GM23338 (cell line): ENCODE measurements around the gene HSPG2. TPM values are rescaled to one million over a fixed set of nuclear protein-coding genes. Genes with fewer than 3 reads are reported as not detected.

ENCODE experiments used
- ATAC-seq: fragments of 200-7000 bp; cut with Tn5 transposase; 3 replicates; pipeline ENCODE4 v1.9.1; 2020
- DNase-seq: peaks from one replicate; pipeline ENCODE4 v3.0.0-alpha.2; 2015; ENCODE audit warnings: low spot score
- H2AFZ ChIP-seq: fragments of 200-600 bp; sonication (generic); 2 replicates; pipeline ENCODE4 v1.8.0; 2016; ENCODE audit warnings: antibody characterized with exemption, mild to moderate bottlenecking, moderate library complexity
- H3F3A ChIP-seq: fragments of 200-600 bp; sonication (generic); replicated peaks from 2 replicates; pipeline ENCODE4 v1.8.0; 2017; ENCODE audit warnings: antibody characterized with exemption, mixed run types, low read depth
- H3K27ac ChIP-seq: fragments of 200-600 bp; sonication (generic); 2 replicates; pipeline ENCODE4 v1.6.1; 2016; ENCODE audit warnings: low read depth
- H3K27me3 ChIP-seq: fragments of 200-600 bp; sonication (generic); 2 replicates; pipeline ENCODE4 v1.8.0; 2016; ENCODE audit warnings: mild to moderate bottlenecking, mixed run types, moderate library complexity; ENCODE audit not compliant: insufficient read depth
- H3K36me3 ChIP-seq: fragments of 200-600 bp; sonication (generic); 2 replicates; pipeline ENCODE4 v1.8.0; 2016; ENCODE audit warnings: mild to moderate bottlenecking; ENCODE audit not compliant: insufficient read depth
- H3K4me1 ChIP-seq: fragments of 200-600 bp; sonication (generic); 2 replicates; pipeline ENCODE4 v1.8.0; 2016; ENCODE audit warnings: mild to moderate bottlenecking, moderate library complexity; ENCODE audit not compliant: insufficient read depth
- H3K4me2 ChIP-seq: fragments of 200-600 bp; sonication (generic); 2 replicates; pipeline ENCODE4 v1.7.1; 2017; ENCODE audit warnings: mixed run types
- H3K4me3 ChIP-seq: fragments of 200-600 bp; sonication (generic); 2 replicates; pipeline ENCODE4 v1.6.1; 2016; ENCODE audit warnings: mixed run types
- H3K79me2 ChIP-seq: fragments of 200-600 bp; sonication (generic); replicated peaks from 2 replicates; pipeline ENCODE4 v1.8.0; 2017; ENCODE audit warnings: mild to moderate bottlenecking; ENCODE audit not compliant: insufficient read depth
- H3K9me2 ChIP-seq: fragments of 200-600 bp; sonication (generic); 2 replicates; pipeline ENCODE4 v1.8.0; 2017; ENCODE audit not compliant: insufficient read depth
- H4K20me1 ChIP-seq: fragments of 200-600 bp; sonication (generic); replicated peaks from 2 replicates; pipeline ENCODE4 v1.8.0; 2017; ENCODE audit warnings: mild to moderate bottlenecking; ENCODE audit not compliant: insufficient read depth
- H3K27ac Mint-ChIP-seq: 2 replicates; pipeline ENCODE4 v1.8.0; 2020; ENCODE audit warnings: inconsistent platforms, mild to moderate bottlenecking, moderate library complexity, mixed read lengths
- H3K27me3 Mint-ChIP-seq: 3 replicates; pipeline ENCODE4 v1.8.0; 2022; ENCODE audit warnings: low read depth, mild to moderate bottlenecking, moderate library complexity, mixed read lengths, inconsistent platforms; ENCODE audit not compliant: insufficient read depth, poor library complexity
- H3K36me3 Mint-ChIP-seq: 3 replicates; pipeline ENCODE4 v1.8.0; 2021; ENCODE audit warnings: low read depth, mild to moderate bottlenecking, inconsistent platforms, moderate library complexity, mixed read lengths
- H3K4me1 Mint-ChIP-seq: 3 replicates; pipeline ENCODE4 v1.8.0; 2020; ENCODE audit warnings: mild to moderate bottlenecking, inconsistent platforms, mixed read lengths
- H3K4me3 Mint-ChIP-seq: 3 replicates; pipeline ENCODE4 v1.8.0; 2021; ENCODE audit warnings: moderate library complexity, mild to moderate bottlenecking, inconsistent platforms, mixed read lengths
- H3K9me3 Mint-ChIP-seq: 3 replicates; pipeline ENCODE4 v1.8.0; 2020; ENCODE audit warnings: moderate library complexity, mild to moderate bottlenecking, inconsistent platforms, mixed read lengths
- CREB1 ChIP-seq: fragments of 250-450 bp; sonication (Bioruptor Pico); IDR thresholded peaks from 2 replicates; pipeline ENCODE4 v1.5.0; 2020; ENCODE audit warnings: low read depth, mild to moderate bottlenecking, moderate library complexity
- EZH2 ChIP-seq: fragments of 200-600 bp; sonication (generic); IDR thresholded peaks from one replicate; pipeline ENCODE4 v1.8.0; 2017; ENCODE audit warnings: antibody characterized with exemption, mild to moderate bottlenecking, low read depth; ENCODE audit not compliant: unreplicated experiment
- EZH2phosphoT487 ChIP-seq: fragments of 200-600 bp; sonication (generic); IDR thresholded peaks from one replicate; pipeline ENCODE4 v1.8.1; 2018; ENCODE audit warnings: antibody characterized with exemption; ENCODE audit not compliant: unreplicated experiment
- STAT1 ChIP-seq: IDR thresholded peaks from one replicate; pipeline ENCODE4 v1.6.1; 2016; ENCODE audit warnings: antibody characterized with exemption; ENCODE audit not compliant: unreplicated experiment
- ZNF114 ChIP-seq: fragments of 250-450 bp; sonication (Bioruptor Pico); IDR thresholded peaks from 2 replicates; pipeline ENCODE4 v1.5.0; 2020; ENCODE audit warnings: mild to moderate bottlenecking, moderate library complexity
- ZNF331 ChIP-seq: fragments of 250-450 bp; sonication (Bioruptor Pico); IDR thresholded peaks from 2 replicates; pipeline ENCODE4 v1.5.0; 2020; ENCODE audit warnings: low read depth, mild to moderate bottlenecking, moderate library complexity
- polyA plus RNA-seq: library from polyadenylated mRNA; unstranded; fragments of >200 nt; fragmentation: Nextera tagmentation; extraction: Ambion mirVana; gene quantifications from 2 replicates; pipeline ENCODE4 v1.2.1, GENCODE V29; 2016
- total RNA-seq: library from RNA; depleted of rRNA; stranded (reverse); fragments of >200 nt; shearing (Covaris generic); gene quantifications from 2 replicates; pipeline ENCODE4 v1.2.3, GENCODE V29; 2014
- TF ChIP-seq, protein P1 (sequence below): IDR thresholded peaks from 2 replicates; pipeline ENCODE4 v1.6.1; 2016; ENCODE audit warnings: antibody characterized with exemption
- TF ChIP-seq, protein P2 (sequence below): IDR thresholded peaks from one replicate; pipeline ENCODE4 v1.6.1; 2018; ENCODE audit warnings: antibody characterized with exemption; ENCODE audit not compliant: unreplicated experiment

Gene HSPG2
- total and polyA plus RNA-seq, 2 experiments from 2014 or later = 14.9 to 70.8 TPM

- Histone ChIP-seq H3K9me2 (no peaks in the 10 kb centered on the region), H3F3A (peaks cover 16% of the 10 kb centered on the region; the same call in 1 of the 2 replicates), H4K20me1 (no peaks in the 10 kb centered on the region), H2AFZ (no peak overlapping the region), H3K4me3 (no peak overlapping the region), H3K27me3 (peaks cover 5% of the 10 kb centered on the region; the same call in 1 of the 2 replicates), H3K4me2 (no peak overlapping the region), H3K4me1 (peaks cover 3% of the 10 kb centered on the region; the same call in 1 of the 2 replicates), H3K27ac (no peak overlapping the region), H3K79me2 (no peaks in the 10 kb centered on the region), H3K36me3 (no peaks in the 10 kb centered on the region)
- Mint-ChIP-seq H3K4me3 (no peak overlapping the region), H3K36me3 (peaks cover 3% of the 10 kb centered on the region; the same call in 2 of the 3 replicates), H3K27ac (no peak overlapping the region), H3K9me3 (no peaks in the 10 kb centered on the region; the same call in 2 of the 3 replicates), H3K27me3 (peaks cover 4% of the 10 kb centered on the region), H3K4me1 (peaks cover 17% of the 10 kb centered on the region)
- DNase-seq (no peak), ATAC-seq (no peak)
- TF ChIP-seq EZH2phosphoT487 (no peak), STAT1 (no peak)
- TF ChIP-seq, protein P1, sequence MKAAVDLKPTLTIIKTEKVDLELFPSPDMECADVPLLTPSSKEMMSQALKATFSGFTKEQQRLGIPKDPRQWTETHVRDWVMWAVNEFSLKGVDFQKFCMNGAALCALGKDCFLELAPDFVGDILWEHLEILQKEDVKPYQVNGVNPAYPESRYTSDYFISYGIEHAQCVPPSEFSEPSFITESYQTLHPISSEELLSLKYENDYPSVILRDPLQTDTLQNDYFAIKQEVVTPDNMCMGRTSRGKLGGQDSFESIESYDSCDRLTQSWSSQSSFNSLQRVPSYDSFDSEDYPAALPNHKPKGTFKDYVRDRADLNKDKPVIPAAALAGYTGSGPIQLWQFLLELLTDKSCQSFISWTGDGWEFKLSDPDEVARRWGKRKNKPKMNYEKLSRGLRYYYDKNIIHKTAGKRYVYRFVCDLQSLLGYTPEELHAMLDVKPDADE = no peak
- TF ChIP-seq, protein P2, sequence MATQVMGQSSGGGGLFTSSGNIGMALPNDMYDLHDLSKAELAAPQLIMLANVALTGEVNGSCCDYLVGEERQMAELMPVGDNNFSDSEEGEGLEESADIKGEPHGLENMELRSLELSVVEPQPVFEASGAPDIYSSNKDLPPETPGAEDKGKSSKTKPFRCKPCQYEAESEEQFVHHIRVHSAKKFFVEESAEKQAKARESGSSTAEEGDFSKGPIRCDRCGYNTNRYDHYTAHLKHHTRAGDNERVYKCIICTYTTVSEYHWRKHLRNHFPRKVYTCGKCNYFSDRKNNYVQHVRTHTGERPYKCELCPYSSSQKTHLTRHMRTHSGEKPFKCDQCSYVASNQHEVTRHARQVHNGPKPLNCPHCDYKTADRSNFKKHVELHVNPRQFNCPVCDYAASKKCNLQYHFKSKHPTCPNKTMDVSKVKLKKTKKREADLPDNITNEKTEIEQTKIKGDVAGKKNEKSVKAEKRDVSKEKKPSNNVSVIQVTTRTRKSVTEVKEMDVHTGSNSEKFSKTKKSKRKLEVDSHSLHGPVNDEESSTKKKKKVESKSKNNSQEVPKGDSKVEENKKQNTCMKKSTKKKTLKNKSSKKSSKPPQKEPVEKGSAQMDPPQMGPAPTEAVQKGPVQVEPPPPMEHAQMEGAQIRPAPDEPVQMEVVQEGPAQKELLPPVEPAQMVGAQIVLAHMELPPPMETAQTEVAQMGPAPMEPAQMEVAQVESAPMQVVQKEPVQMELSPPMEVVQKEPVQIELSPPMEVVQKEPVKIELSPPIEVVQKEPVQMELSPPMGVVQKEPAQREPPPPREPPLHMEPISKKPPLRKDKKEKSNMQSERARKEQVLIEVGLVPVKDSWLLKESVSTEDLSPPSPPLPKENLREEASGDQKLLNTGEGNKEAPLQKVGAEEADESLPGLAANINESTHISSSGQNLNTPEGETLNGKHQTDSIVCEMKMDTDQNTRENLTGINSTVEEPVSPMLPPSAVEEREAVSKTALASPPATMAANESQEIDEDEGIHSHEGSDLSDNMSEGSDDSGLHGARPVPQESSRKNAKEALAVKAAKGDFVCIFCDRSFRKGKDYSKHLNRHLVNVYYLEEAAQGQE = no peak
These were observed 121.3 kb downstream of the HSPG2 start for GRCh38 chr1:21815724-21816321.

- peak overlapping the region; percentile 85; the same call in 1 of the 2 replicates for H2AFZ ChIP-seq
- TF ChIP-seq ZNF331 (CRISPR knock-in tag) (no peak), EZH2phosphoT487 (no peak), CREB1 (CRISPR knock-in tag) (no peak), EZH2 (no peak), ZNF114 (CRISPR knock-in tag) (no peak)
- TF ChIP-seq, protein P1 = no peak
These were observed 122.0 kb downstream of the HSPG2 start for GRCh38 chr1:21814981-21815582.

More at GRCh38 chr1:21814981-21815582, 122.0 kb downstream of the HSPG2 start:
- Histone ChIP-seq H3K27me3 (peaks cover 5% of the 10 kb centered on the region; the same call in 1 of the 2 replicates), H3K4me1 (peaks cover 3% of the 10 kb centered on the region; the same call in 1 of the 2 replicates), H3K27ac (no peak overlapping the region), H3K4me2 (peak overlapping the region; percentile 68; the same call in 1 of the 2 replicates), H3F3A (peaks cover 16% of the 10 kb centered on the region; the same call in 1 of the 2 replicates), H3K36me3 (no peaks in the 10 kb centered on the region), H3K79me2 (no peaks in the 10 kb centered on the region), H3K9me2 (no peaks in the 10 kb centered on the region), H4K20me1 (no peaks in the 10 kb centered on the region), H3K4me3 (peak overlapping the region; percentile 61; the same call in 1 of the 2 replicates)
- DNase-seq = no peak
- ATAC-seq = no peak
- Mint-ChIP-seq H3K9me3 (no peaks in the 10 kb centered on the region; the same call in 2 of the 3 replicates), H3K4me3 (peak overlapping the region; percentile 53), H3K27ac (no peak overlapping the region), H3K27me3 (peaks cover 4% of the 10 kb centered on the region), H3K36me3 (no peaks in the 10 kb centered on the region), H3K4me1 (peaks cover 17% of the 10 kb centered on the region)
